A673 (cell line): ENCODE results near the gene SLC16A8. TPM values are rescaled to one million over a fixed set of nuclear protein-coding genes. Genes with fewer than 3 reads are reported as not detected.

Experiments used
- BruUV-seq: library from RNA; stranded (reverse); fragments of 400-500 nt; replicated peaks from 2 replicates; lab custom pipeline; 2021; lab: Mats Ljungman, UMichigan
- CTCF ChIA-PET: fragments of 300-600 bp; sonication (Branson Sonifier 250); formaldehyde crosslinking; loops from one replicate; lab custom pipeline; 2022; ENCODE audit warnings: antibody characterized with exemption; lab: Charles Lee
- POLR2A ChIA-PET: fragments of 300-600 bp; sonication (Branson Sonifier 250); formaldehyde crosslinking; loops from one replicate; lab custom pipeline; 2022; ENCODE audit warnings: antibody characterized with exemption; ENCODE audit not compliant: low non-redundant PET; lab: Charles Lee
- DNase-seq: peaks from one replicate; pipeline ENCODE4 v3.0.0-alpha.2; 2015; ENCODE audit warnings: low spot score
- H3K27ac ChIP-seq: fragments of 200-600 bp; sonication (generic); 2 replicates; pipeline ENCODE4 v1.5.1; 2016; ENCODE audit warnings: mixed run types, low read depth, mild to moderate bottlenecking, mixed read lengths, antibody characterized with exemption, low read length; ENCODE audit not compliant: poor library complexity, severe bottlenecking
- H3K27me3 ChIP-seq: fragments of 200-600 bp; sonication (generic); replicated peaks from 2 replicates; pipeline ENCODE4 v1.6.1; 2017; ENCODE audit warnings: mixed run types, low read depth, mild to moderate bottlenecking, mixed read lengths, antibody characterized with exemption, low read length; ENCODE audit not compliant: insufficient read depth, poor library complexity
- H3K36me3 ChIP-seq: fragments of 200-600 bp; sonication (generic); 2 replicates; pipeline ENCODE4 v1.6.1; 2016; ENCODE audit warnings: mixed run types, mild to moderate bottlenecking, mixed read lengths, antibody characterized with exemption, low read length; ENCODE audit not compliant: insufficient read depth, poor library complexity, severe bottlenecking
- H3K4me1 ChIP-seq: fragments of 200-600 bp; sonication (generic); 2 replicates; pipeline ENCODE4 v1.6.1; 2017; ENCODE audit warnings: mixed run types, mild to moderate bottlenecking, mixed read lengths, antibody characterized with exemption, low read length; ENCODE audit not compliant: insufficient read depth, poor library complexity, severe bottlenecking
- H3K4me3 ChIP-seq: fragments of 200-600 bp; sonication (generic); 2 replicates; pipeline ENCODE4 v1.5.1; 2016; ENCODE audit warnings: low read depth, mixed run types, mild to moderate bottlenecking, mixed read lengths, low read length; ENCODE audit not compliant: poor library complexity, severe bottlenecking
- H3K9me3 ChIP-seq: fragments of 200-600 bp; sonication (generic); 2 replicates; pipeline ENCODE4 v1.6.1; 2016; ENCODE audit warnings: mixed run types, low read depth, mild to moderate bottlenecking, mixed read lengths, antibody characterized with exemption, low read length; ENCODE audit not compliant: poor library complexity, severe bottlenecking
- CTCF ChIP-seq: fragments of 300-800, 200-600 bp; sonication (generic); conservative IDR thresholded peaks from 2 replicates; pipeline ENCODE4 v1.5.1; 2017; ENCODE audit warnings: low read depth, mild to moderate bottlenecking, antibody characterized with exemption, low read length, moderate library complexity, mixed read lengths
- EZH2 ChIP-seq: fragments of 200-600 bp; sonication (generic); IDR thresholded peaks from 2 replicates; pipeline ENCODE4 v1.6.1; 2017; ENCODE audit warnings: borderline replicate concordance, low read depth, mild to moderate bottlenecking, mixed read lengths, antibody characterized with exemption, low read length; ENCODE audit not compliant: poor library complexity, severe bottlenecking
- intact Hi-C: fragments of 100-400 bp; cut with micrococcal nuclease; formaldehyde crosslinking; loops from one replicate; pipeline ENCODE4 v1.10.0; 2022; ENCODE audit not compliant: unreplicated experiment
- total RNA-seq: library from RNA; stranded (reverse); gene quantifications from 2 replicates; pipeline ENCODE4 v1.2.3, GENCODE V29; 2021

The SLC16A8 gene
- total RNA-seq, 1 experiment from 2014 or later: not detected

- no peaks in the 10 kb centered on the region for H3K4me1 ChIP-seq
- TF ChIP-seq EZH2: no peak
- TF ChIP-seq CTCF: no peak
- ChIA-PET POLR2A (no interaction called here), CTCF (no interaction called here)
- DNase-seq: no peak
- H3K27ac ChIP-seq: no peak overlapping the region
- intact Hi-C loops: no loop called here
- H3K36me3 ChIP-seq: no peaks in the 10 kb centered on the region
- no TSS peak for BruUV-seq
- no peaks in the 10 kb centered on the region for H3K27me3 ChIP-seq
- H3K4me3 ChIP-seq: no peak overlapping the region
- H3K9me3 ChIP-seq: no peaks in the 10 kb centered on the region
Measured at GRCh38 chr22:38129021-38129420, 45.0 kb upstream of the SLC16A8 start.

GRCh38 chr22:38127869-38128268, 43.9 kb upstream of the SLC16A8 start:
- no TSS peak for BruUV-seq
- H3K36me3 ChIP-seq: no peaks in the 10 kb centered on the region
- no peak overlapping the region for H3K27ac ChIP-seq
- no peaks in the 10 kb centered on the region for H3K4me1 ChIP-seq
- ChIA-PET CTCF (no interaction called here), POLR2A (no interaction called here)
- no peak overlapping the region for H3K4me3 ChIP-seq
- intact Hi-C loops: no loop called here
- no peaks in the 10 kb centered on the region for H3K9me3 ChIP-seq
- no peak for TF ChIP-seq EZH2
- TF ChIP-seq CTCF: no peak
- DNase-seq: no peak
- no peaks in the 10 kb centered on the region for H3K27me3 ChIP-seq

GRCh38 chr22:38126928-38127668, 43.1 kb upstream of the SLC16A8 start:
- POLR2A ChIA-PET: no interaction called here
- no peaks in the 10 kb centered on the region for H3K36me3 ChIP-seq
- CTCF ChIA-PET: no interaction called here
- no peak for DNase-seq
- no peak overlapping the region for H3K27ac ChIP-seq
- no peak for TF ChIP-seq EZH2
- no peak for TF ChIP-seq CTCF
- intact Hi-C loops: no loop called here
- no peaks in the 10 kb centered on the region for H3K4me1 ChIP-seq
- no peak overlapping the region for H3K4me3 ChIP-seq
- no TSS peak for BruUV-seq
- H3K27me3 ChIP-seq: no peaks in the 10 kb centered on the region
- no peaks in the 10 kb centered on the region for H3K9me3 ChIP-seq
